T-helper 2 cell (primary cell): ENCODE results near the gene MTM1.
A peak's percentile ranks its signal among the peaks of the same experiment; 100 is the strongest.

Source experiments
- DNase-seq, 5 experiments: peaks; one replicate each; pipeline versions ENCODE4 v3.0.0 to v3.0.0-alpha.2; 2012 to 2022

The MTM1 gene

DNA sequence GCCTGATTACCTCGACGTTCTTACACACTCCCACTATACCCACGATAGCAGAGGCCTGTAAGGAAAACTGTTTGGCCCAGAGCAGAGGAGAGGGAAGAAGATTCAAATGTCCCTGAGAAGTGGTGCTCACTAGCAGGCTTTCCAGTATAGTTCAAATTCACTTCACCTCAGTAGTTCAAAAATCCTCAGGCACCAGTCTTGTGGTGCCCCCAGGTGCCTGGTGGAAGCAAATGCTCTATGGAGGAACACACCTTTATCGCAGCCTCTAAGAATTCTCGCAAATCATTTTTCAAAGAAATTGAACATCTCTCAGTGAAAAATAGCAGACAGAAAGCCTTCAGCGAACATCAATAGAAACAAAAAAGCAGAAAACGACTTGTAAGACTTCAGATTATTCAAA lies 112.6 kb downstream of the MTM1 start:
- DNase-seq: peak in 1 of 5 experiments; percentile 35

DNA sequence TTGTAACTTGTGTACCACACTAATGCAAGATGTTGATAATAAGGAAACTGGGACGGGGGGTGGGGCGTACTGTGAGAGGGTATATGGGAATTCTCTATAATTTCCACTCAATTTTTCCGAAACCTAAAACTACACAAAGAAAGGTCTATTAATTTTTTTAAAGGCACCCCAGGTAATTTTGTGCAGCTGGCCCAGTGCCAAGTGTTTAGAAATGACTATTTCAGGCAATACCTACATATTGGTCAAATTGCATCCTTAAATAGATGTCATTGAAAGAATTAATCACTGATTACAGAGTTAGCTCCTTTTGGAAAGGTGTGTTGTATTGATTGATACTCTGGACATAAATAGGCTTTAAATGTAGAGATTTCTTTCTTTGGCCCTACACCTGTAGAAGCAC lies 114.7 kb downstream of the MTM1 start:
- DNase-seq: no peak

DNA sequence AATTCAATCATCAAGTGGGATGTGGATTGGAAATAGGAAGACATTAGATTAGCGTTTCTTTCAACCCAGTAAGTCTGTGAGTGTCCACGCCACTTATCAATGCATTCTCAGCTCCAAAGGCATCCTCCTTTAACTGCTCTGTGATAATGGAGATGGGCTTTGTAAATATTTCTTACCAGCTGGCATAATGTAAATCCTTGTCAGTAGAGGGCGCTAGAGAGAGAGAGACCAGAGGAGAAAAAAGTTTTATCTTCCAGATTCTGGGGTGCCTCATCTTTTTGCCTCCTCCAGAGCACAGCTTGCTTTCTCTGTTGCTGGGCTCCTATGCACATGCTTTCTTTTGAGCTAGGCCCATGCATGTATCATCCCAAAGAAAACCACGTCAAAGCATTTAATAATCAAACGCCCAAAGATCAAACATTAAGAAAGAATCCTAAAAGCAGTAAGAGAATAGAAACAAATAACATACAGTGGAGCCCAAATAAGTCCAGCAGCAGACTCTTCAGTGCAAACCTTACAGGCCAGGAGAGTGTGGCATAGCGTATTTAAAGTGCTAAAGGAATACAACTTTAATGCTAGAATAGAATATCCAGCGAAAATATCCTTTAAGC lies 115.2 kb downstream of the MTM1 start:
- DNase-seq: peak in 2 of 5 experiments; percentile 39 to 54

DNA sequence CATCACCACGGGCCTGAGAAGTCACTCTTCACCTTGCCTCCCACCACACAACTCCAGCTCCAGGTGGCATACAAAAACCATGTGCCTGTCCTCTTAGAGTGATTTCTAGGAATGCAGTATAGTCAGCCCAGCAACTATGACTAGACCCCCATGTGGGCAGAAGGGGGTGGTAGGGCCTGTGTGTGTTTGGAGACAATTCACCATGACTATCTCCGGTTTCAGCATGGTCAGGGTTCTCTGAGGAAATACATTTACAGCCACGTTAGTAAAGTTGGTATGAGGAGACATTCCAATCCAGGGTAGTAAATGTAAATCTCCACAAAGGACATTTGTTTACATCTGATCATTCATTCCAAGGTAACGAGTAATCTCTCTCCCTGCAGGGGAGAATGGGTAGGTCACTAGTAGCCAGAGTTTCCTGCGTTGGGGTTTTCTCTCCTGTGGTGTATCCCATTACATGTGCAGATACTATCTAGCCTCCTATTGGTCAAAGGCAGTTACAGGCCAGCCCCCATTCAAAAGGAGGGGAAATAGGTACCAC lies 120.6 kb downstream of the MTM1 start:
- no peak for DNase-seq

DNA sequence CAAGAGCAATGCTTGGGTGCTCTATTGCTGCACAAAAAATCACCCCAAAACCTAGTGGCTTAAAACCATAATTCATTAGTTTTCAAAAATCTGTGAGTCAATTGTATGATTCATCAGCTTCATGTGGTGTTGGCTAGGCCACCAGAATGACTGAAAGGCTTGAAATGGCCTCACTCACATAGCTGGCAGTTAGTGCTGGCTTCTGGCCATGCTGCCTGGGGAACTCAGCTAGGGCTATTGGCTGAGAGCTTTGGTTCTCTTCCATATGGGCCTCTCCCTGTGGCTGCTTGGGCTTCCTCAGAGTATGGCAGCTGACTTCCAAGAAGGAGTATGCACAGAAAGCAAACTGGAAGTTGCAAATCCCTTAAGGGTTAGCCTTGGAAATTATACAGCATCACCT lies 121.7 kb downstream of the MTM1 start:
- DNase-seq: no peak

DNA sequence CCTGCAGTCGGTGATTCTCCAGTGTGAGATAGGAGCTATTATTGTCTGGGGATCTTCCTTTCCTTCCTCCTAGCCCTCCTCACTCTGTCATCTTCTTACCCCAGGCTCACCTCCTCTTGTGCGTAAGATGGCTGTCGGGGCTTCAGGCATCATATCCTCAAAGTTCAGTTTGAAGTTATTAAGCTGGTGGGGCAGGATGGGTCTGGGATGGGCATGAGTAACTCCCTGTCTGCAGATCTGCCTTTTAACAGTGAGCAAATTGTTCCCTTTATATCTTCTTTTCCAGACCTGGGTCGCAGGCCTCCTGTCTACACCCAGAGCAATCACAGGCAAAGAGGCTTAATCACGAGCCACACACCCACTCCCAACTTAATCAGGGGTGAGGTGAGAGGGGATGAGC lies 123.9 kb downstream of the MTM1 start:
- peak in 2 of 5 experiments; percentile 4 to 28 for DNase-seq

DNA sequence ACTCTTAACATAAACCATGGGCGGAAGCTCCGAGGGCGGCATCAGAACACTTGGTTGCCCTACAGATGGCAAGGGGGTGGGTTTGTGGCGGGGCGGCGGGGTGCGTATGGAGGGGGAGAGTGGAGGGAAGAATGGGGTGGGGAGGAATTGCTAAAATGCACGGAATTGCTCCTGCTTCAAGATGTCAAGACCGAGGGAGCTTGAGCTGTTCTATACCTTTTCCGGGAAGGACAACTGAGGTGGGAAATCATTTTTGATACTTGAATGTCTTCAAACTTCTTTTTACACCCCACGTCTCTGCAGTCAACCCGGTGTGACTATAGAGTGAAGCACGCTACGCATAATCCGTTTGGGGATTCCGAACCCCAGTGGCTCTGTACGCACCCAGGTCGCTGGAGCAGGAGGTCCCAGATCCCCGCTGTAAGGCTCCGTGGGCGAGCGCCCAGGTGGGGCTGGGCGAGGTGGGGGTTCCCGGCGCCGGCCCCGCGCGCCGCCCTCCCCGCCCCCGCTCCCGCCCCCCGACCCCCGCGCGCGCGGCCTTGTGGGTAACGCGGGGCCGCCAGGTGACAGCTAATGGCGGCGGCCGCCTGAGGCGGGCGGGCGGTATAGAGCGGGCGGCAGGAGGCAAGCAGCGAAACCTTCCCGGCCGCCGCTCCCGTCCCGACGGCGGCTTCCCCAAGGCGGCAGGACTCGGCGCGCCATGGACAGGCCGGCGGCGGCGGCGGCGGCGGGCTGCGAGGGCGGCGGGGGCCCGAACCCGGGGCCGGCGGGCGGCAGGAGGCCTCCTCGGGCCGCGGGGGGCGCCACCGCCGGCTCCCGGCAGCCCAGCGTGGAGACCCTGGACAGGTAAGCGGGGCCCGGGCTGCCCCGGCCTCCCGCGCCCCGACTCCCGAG lies 124.7 kb downstream of the MTM1 start, which contains the start of gene MTMR1:
TSS of gene MTMR1 (plus strand) at position 566 of the 894 bp plus-strand sequence. CDS start at position 701, 135 bp downstream.
- peak; percentile 24 to 69 (median 48) for DNase-seq

DNA sequence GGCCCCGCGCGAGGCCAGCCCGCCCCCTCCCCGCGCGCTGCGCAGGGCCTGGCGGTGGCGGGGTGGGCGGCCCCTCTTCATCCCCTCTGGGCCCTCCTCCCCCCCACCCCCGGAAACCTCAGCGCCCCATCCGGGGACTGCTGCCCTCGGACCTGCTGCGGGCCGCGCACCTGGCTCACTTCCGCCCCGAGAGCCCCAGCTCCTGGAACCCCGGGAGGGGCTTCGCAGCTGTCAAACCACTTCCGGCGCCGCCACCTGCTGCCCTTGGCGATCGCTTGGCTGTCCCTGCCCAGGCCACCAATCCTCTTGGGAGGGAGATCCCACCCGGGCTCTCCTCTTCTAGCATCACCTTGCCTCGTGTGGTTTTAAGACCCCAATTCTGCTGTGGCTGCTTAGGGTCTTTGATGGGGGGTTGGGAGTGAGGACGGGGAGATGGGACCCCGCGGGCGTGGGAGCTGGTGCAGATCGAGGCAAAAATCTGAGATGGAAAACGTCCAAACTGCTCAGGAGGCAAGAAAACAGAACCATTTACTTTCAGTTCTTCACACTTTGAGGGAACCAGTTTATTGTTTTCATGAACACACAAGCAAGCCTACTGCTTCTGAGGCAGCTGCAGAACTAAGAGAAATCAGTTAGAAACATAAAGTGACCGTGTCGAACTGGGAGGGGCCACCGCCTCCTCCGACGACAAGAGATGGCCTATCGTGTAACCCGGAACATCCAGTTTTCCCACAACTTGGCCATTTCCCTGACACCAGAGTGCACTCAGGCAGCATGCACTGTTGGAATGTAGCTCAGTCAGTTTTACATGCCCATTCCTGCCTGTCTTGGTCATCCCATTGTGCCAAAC lies 125.5 kb downstream of the MTM1 start:
- DNase-seq: peak; percentile 36 to 90 (median 48)

DNA sequence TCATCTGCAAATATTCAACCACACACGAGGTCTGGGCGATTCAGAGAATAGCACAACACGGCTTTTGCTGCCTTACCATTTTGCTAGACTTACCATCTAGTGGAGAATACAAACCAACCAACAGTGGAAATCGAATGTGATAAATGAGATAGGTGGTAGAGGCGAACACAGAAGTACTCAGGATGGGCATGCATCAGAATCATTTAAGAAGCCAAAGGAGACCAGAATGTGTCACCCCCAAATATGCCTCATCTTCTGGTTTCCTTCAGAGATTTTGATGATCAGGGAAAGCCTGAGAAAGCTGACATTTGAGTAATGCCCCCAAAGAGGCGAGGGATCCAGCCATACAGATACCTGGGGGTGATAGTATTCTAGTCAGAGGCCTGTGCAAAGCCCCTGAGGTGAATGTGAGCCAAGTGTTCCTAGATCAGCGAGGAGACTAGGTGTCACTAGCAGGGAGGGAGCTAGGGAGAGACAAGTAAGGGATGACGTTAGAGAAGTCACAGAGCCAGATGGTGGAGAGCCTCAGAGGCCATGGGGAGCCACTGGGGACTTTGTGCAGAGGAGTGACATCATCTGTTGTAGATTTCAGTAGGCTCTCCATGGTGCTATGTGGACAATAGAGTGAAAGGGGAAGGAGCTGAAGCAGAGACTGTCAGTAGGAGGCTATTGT lies 126.5 kb downstream of the MTM1 start:
- peak in 1 of 5 experiments; percentile 48 for DNase-seq

DNA sequence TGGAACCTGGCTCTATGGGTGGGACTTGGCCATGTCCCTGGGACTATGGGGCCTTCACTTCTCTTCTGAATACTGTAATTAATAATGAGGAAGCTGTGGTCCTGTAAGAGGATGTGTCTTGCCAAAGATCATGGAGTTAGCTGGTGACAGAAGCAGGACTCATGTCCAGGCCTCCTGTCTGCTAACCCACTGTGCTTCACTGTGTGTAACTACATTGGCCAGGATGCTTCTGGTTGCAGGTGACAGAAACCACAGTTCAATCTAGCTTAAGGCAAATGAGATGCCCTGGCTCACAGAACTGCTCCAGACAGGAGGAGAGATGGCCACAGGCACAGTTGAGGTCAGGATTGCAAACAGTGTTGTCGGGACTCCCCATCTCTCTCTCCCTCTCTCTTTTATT lies 127.9 kb downstream of the MTM1 start:
- peak in 1 of 5 experiments; percentile 22 for DNase-seq

DNA sequence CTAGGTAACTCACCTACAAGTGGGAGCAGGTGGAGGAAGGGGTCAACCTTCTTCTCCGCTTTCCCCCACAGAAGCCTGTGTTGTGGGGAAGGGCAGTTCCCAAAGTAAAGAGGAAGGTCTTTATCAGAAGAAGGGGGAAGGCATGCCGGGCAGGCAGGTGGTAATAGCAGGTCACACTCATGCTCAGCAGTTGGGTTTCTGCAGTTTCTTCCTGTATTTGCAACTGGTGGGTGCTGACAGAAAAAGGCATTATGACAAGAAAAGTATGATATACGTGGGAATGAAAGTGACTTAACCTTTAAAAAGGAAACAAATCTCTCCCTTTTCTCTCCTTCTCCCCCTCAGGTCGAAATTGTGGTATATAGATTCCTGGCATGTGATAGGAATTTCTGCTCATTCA lies 128.4 kb downstream of the MTM1 start:
- peak in 1 of 5 experiments; percentile 18 for DNase-seq

DNA sequence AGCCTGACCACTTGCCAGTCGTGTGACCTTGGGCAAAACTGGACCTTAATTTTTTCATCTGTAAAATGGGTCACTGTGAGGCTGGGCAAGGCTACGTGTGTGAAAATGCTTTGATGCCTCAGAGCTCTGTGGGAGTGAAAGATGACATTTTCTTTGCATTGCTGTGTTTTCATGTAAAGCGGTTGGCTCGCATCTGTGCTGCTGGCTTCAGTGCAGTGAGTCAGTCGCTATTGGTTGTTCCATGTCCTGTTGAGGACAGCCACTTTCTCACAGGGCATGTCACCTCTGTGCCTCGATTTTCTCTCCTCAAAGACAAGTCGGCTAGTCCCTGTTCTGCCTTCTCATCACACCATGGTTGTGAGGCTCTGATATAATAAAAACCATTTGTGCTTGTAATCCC lies 129.2 kb downstream of the MTM1 start:
- DNase-seq: no peak

DNA sequence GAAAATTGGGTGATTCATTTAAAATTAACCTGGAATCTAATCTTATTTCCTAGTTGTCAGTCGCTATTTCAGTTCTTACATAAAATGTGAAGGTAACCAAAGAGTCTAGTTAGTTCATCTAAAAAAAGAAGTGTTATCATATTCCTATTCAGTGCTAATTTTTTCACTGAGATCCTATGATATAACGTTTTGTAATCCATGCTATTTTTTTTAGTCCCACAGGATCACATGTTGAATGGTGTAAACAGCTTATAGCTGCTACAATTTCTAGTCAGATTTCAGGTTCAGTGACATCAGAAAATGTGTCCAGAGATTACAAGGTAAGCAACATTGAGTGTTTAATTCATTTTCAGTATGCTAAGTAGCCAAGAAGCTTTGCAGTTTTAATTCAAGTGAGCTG lies 130.6 kb downstream of the MTM1 start:
- no peak for DNase-seq

DNA sequence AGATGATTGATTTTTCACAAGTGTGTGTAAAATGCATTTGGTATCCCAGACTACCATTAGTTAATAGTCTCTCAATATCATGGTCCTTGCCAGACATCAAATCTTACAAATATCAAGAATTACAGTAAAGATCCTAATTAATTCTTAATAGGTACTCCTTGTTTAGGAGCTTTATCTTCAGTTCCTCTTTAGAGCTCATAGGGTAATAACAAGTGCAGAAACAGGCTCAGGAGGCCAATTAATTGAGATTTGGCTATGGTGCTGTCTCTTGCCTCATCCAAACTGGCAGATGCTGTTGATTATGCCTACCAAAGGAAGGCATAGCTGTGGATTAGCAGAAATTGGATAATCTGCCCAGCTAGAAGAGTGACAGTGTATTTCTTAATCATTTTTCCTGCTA lies 131.7 kb downstream of the MTM1 start:
- no peak for DNase-seq

DNA sequence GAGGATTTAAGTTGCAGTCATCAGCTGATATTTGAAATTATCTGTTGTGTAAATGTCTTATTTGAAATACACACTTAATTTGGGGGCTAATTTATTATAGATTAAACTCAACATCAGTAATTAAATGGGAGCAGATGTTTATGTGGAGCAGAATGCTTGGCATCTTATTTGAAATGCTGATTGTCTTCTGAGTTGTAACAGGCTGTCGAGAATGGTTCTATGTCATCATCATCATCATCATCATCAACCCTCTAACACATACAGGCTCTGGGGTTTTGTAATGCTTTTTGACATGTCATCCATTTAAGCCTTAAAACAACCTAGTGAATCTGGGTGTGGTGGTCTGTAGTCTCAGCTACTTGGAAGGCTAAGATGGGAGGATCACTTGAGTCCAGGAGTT lies 133.0 kb downstream of the MTM1 start:
- no peak for DNase-seq

DNA sequence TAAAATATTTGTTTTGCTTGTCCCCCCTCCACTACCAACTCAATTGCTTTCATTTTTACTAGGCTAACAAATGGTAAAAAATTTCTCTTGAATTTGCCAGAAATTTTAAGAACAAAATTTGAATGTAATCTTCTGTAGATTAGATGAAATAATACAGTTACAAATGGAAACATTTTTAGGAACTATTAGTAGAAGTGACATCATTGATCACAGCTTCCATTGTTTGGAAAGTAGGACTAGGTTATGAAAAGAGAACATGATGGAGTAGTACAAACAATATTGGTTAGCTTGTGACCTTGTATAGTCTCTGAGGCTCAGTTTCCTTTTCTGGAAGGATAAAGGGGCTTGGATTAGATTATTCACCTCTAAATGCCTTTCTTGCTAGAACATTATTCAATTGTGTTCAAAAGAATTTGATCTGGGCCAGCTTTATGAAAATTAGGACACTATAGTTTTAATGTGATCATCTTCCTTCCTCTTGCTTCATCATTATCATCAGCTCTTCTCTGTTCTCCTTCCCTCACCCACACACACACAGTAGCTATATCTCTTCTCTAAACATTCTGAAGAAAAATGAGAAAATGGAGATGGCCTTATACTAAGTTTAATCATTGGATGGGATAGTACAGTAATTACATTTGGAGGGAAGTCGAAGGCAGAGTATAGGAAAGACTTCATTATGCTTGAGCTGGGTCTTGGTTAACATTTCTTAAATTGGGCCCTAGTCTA lies 134.7 kb downstream of the MTM1 start:
- no peak for DNase-seq

DNA sequence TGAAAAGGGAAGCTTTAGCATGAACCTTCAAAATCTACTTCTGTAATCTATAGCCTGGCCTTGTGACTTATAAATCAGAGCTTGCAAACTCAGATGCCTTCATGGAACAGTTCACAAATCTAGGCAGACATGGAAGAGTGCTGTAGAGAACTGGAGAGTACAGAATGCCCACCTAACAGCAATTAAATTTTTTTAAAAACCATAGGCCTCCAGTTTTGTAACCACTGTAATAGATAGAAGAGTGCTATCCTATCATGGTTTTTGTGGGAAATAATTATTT lies 135.2 kb downstream of the MTM1 start:
- DNase-seq: no peak

DNA sequence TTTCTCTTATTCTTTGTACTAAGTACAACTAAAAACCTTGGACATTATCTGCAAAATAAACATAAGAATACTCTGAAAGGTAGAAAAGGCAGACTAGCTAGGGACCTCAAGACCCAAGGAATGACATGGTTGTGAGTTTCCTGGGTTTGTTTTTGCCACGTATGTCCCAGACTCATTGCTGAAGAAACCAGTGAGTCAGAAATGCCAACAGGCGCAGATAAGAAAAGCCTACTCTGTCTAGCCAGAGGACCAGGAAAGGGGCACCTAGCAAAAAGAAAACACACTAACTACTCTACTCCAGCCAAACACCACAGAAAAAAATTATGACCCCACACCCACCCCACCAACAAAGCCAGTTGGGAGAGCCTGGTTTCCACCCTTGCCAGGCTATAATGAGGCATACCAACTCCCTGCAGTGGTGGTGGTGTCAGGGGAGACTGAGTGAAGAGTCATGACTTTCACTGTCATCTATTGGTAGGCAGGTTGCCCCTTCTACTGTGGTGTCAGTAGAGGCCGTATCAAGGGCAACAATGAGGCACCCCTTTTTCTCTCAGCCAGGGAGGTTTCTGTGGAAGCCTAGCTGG lies 135.7 kb downstream of the MTM1 start:
- DNase-seq: no peak

DNA sequence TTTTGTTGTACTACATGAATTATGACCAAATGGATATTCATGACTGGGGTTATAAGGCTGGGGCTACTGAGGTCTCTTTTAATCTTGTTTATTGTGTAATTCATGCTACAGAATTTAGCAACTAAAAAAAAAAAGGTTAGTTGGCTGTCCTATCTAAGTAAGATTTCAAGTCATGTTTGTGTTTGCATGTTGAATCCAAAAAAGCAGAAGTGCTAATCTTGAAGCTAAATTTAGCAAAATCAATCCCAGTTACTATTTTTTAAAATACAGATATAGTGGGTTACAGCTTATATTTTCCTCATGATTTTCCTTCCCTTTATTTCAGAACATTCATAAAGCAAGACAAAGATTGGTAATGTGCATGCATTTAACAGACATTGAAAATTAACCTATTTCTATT lies 144.2 kb downstream of the MTM1 start:
- no peak for DNase-seq

DNA sequence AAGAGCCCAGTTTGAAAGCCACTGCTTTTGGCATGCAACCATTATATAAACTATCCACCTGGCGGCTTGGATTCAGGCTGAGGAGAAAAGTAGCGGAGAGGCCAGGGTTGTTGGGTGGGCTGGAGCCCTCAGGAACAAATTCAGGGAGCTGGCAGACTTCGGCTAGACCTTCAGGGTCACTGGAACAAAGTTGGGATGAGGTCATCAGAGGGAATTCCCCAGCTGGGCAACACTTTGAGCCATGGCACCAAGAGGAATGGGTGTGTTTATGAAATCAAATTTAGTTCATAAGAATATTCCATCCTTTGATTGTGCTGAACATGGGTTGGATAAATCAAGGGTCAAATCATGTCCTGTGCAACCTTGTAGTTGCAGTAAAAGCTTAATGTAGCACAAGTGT lies 146.8 kb downstream of the MTM1 start:
- no peak for DNase-seq

DNA sequence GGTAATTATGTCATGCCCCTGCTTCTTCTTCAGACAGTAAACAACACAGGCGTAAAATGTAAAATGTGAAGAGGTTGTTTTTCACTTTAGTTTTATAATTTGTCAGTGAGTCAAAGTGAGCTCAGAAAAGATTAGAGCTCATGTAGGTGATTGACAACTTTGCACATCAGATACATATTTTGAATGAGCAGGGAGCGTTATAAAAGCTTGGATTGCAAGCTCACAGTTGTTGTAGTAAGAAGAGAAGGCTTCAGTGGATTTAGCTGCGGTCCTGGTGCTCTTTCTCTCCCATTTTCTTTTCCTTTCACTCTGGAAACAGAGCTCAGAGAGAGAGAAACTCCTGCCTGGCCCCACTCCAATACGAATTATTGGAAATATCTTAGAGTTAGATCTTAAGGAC lies 151.2 kb downstream of the MTM1 start:
- no peak for DNase-seq
